NCI-H1048 (cell line): ENCODE data around the gene FNDC1.

Experiments used
- DNase-seq: peaks from one replicate; lab custom pipeline; 2025; lab: John Stamatoyannopoulos, UW

The FNDC1 gene

GRCh38 chr6:159161839-159162238, 7.4 kb upstream of the FNDC1 start:
- no peak for DNase-seq

GRCh38 chr6:159163901-159164370, 5.3 kb upstream of the FNDC1 start:
- no peak for DNase-seq

GRCh38 chr6:159168536-159169192, 536 bp upstream of the FNDC1 start:
- DNase-seq = no peak

- DNase-seq = no peak
Observed at GRCh38 chr6:159169557-159170332, 545 bp downstream of the FNDC1 start.

GRCh38 chr6:159170333-159170672, 1.1 kb downstream of the FNDC1 start:
- no peak for DNase-seq

- DNase-seq = no peak
Observed at GRCh38 chr6:159170999-159171712, 2.0 kb downstream of the FNDC1 start.

GRCh38 chr6:159172091-159172491, 2.9 kb downstream of the FNDC1 start:
- DNase-seq = no peak

GRCh38 chr6:159174263-159174969, 5.2 kb downstream of the FNDC1 start:
- peak; percentile 57 for DNase-seq

- no peak for DNase-seq
Observed at GRCh38 chr6:159176913-159177312, 7.7 kb downstream of the FNDC1 start.

- no peak for DNase-seq
Observed at GRCh38 chr6:159178847-159179246, 9.6 kb downstream of the FNDC1 start.

GRCh38 chr6:159180001-159180400, 10.8 kb downstream of the FNDC1 start:
- DNase-seq = no peak

- DNase-seq = no peak
Observed at GRCh38 chr6:159181914-159182313, 12.7 kb downstream of the FNDC1 start.

GRCh38 chr6:159184559-159184958, 15.4 kb downstream of the FNDC1 start:
- no peak for DNase-seq

GRCh38 chr6:159190460-159190859, 21.3 kb downstream of the FNDC1 start:
- no peak for DNase-seq

GRCh38 chr6:159193923-159194322, 24.7 kb downstream of the FNDC1 start:
- DNase-seq = no peak

GRCh38 chr6:159194421-159194820, 25.2 kb downstream of the FNDC1 start:
- DNase-seq = no peak

GRCh38 chr6:159196430-159196975, 27.3 kb downstream of the FNDC1 start:
- DNase-seq = no peak

GRCh38 chr6:159197251-159197650, 28.1 kb downstream of the FNDC1 start:
- DNase-seq = no peak

- DNase-seq = no peak
Observed at GRCh38 chr6:159201336-159201735, 32.1 kb downstream of the FNDC1 start.

GRCh38 chr6:159203304-159204005, 34.3 kb downstream of the FNDC1 start:
- no peak for DNase-seq

GRCh38 chr6:159204605-159205004, 35.4 kb downstream of the FNDC1 start:
- DNase-seq = no peak
